Measurements from ENCODE around the gene SMOC1.

Gene SMOC1

GRCh38 chr14:69983317-69983716, 104.1 kb downstream of the SMOC1 start:
- DNase-seq: no peak

- no peak for DNase-seq
Observed at GRCh38 chr14:69985463-69985862, 106.2 kb downstream of the SMOC1 start.

DNA sequence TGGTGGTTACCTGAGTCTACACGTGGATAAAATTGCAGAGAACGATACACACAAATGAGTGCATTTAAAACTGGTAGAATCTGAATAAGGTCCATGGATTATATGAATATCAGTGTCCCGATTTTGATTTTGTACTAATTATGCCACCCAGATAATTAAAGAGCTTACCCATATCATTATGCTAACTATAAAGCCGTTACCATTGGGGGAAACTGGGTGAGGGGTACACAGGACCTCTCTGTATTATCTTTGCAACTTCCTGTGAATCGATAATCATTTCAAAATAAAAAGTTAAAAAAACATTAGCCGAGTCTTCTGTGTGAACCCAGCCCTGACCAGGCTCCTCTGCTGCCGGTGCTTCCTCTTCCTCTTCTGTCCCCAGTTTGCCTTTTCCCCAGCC, 107.1 kb downstream of the SMOC1 start:
- no peak for DNase-seq

DNA sequence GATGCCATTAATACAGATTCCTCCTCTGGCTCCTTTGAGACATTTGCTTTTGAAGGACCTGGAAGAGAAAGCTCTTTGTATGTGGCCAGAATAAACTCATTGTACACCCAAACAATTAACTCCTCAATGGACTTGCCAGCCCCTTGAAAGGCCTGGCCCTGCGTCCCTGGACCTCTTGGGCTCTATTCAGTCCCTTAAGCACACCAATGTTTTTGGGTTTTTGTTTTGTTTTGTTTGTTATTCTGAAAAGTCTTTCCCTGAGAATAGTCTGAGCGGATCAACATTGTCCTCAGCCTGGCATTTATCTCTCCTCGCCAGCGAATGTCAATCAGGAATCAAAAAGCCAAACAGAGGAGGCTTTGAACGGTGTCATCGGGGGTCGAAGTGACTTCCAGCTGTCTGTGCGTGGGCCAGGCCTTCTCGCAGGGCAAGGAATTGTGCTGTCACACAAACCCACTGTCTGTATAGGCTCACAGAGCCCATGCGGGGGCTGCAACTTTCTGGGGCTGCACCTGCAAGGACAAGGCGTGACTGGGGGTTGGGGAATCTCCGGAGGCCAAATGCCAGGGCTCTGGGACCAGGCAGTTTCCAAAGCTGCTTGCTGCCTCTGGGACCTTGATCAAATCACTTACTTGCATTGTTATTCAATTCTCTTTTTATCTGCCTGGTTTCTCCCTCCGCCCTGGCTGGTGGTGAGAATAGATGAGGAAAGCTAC, 108.3 kb downstream of the SMOC1 start:
- DNase-seq: no peak

DNA sequence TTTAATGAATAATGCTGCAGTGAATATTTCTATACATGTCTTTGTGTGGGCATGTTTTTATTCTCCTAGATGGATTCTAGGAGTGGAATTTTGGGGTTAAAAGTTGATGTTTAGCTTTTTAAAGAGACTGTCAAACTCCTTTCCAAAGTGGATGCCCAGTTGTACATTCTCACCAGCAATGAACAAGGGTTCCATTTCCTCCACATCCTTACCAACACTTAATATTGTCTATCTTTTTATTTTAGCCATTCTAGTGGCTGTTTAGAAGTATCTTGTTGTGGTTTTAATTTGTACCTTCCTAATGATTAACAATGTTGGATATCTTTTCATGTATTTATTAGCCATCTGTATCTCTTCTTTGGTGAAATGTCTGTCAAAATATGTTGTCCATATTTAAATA, 109.8 kb downstream of the SMOC1 start:
- DNase-seq: no peak

DNA sequence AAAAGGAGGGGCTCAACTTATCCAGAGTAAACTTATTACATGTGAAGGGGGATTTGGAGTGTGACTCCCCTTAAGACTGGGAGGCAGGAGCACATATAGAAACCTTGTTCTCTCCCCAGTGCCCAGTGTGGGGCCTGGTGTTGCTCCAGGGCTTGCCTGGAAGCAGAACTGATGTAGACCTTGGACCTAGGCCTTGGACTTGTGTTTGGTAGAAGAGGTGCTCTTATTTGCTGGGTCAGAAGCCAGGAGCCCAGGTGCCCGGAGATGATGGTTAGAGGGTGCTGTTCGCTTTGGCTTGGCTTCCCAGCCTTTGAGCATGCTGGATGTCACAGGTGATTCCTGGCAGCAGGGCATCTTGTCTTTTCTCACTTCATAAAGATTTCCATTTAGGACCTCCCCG, 110.4 kb downstream of the SMOC1 start:
- DNase-seq: no peak

DNA sequence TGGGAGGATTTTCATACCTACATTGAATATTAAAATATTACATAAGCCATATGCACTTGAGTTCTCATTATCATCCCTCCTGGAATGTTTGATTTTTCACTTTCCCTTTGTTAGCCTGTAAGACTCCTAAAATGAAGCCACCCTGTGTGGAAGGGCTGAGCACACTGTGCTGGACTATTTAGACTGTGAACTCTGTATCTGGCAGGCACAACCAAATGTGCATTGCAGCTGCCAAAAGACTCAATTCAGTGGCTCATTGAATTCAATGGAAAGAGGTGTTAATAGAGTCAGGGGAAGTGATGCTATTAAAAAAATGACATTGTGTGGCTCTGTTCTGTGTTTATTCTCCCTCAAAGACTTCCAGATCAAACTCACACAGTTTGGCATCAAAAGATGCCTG, 111.1 kb downstream of the SMOC1 start:
- DNase-seq: no peak

DNA sequence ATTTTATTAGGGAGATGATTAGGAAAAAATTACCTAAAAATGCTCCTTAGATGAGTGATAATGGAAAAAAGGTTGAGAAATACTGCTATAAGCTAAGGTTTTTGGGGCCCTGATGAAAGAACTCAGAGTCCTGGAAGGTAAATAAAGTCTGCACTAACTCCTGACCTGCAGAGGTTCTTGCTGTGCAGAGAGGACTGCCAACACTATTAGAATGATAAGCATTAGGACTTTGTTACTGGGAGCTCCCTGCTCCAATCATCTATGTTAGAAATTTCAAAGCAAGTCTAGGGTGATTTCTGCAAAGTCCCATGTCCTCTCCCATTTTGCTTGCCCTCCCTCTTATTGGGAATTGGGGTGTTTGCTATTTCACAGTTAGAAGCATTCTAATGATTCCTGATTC, 112.2 kb downstream of the SMOC1 start:
- no peak for DNase-seq

DNA sequence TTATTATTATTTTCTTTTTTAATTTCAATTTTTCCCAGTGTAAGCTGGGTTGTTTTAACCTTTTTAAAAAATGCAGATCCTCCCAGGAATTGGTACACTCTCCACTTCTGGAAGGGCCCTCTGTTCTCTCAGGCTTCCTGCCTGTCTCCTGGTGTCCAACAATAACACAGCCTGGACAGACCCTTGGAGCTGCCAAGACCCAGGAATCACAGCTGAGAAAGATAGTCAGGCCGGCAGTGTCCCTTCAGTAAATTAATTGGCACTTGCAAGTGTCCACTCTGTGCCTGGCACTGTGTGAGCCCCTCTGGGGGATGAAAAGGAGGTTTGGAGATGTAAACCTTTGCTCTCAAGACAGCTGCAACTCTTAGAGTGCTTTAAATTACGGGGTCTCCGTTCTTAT, 113.3 kb downstream of the SMOC1 start:
- no peak for DNase-seq

DNA sequence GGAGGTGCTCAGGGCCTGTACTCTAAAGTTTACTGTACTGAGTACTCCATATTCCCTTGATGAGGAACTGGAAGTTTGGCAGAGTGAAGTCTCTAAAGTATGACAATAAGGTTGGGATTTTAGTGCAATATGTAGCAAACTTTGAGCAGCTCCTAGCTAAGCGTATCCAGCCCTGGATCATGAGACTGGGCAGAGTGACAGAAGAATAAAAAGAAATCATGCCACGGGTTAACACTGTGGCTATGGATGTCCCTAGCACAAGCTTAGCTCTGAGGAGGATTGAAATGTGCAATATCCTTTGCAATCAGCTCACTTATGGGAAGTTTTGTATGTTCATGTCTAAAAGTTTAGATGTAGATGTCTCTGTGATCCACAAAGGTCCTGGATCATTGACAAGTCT, 114.1 kb downstream of the SMOC1 start:
- no peak for DNase-seq

- no peak for DNase-seq
Observed at GRCh38 chr14:69994002-69994401, 114.8 kb downstream of the SMOC1 start.

DNA sequence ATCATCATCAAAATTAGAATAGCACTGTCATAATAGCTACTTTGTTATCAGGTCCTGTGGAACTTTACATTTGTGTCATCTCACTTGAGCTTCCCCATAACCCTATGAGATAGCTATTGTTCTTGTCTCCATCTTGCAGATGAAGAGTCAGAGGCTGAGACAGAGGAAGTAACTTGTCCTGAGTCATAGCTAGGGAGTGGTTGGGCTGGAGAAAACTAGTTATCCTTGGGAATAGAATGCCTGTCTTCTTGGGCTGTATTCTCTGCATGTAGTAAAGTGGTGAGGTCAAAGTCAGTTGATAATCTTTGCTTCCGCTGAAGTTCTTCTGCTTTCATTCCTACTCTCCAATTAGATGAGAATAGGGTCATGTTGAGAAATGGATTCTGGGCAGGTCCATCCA, 117.0 kb downstream of the SMOC1 start:
- DNase-seq: no peak

DNA sequence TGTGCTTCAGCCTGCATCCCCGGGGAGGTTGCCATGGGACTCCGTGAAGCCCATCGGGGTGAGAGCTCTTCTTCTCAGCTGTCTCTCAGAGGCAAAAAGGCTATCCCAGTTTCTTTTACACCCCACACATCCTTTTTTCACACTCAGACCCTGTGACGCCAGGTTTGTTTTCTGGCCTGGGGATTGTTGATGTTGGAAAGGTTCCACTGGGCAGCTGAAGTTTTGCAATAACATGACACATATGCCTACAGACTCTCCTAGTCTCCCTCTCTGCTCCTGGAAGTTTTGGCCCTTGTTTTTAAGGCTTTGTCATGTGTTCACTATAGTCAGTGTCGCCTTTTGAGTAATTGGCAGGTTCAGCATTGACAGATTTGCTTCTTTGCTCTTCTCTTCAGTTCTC, 118.6 kb downstream of the SMOC1 start:
- DNase-seq: no peak

DNA sequence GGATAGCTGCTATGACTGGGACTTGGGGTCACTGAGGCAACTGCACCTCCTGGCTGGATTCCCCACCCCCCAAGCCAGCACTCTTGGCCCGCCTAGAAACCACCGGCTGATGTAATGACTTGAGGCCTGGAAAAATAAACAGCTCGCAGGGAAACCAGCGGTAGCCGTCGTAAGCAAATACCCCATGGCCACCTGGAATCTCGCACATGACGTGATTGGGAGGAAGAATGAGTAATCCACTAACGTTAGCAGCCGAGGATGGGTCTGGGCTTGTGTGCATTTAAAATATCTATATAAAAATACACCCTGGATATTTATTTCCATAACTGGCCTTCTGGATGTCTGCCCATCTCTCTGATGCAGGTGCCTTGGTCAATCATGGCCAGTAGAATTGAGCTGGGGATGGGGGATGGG, 120.1 kb downstream of the SMOC1 start:
- DNase-seq: no peak

GRCh38 chr14:70000601-70001000, 121.4 kb downstream of the SMOC1 start:
- no peak for DNase-seq

GRCh38 chr14:70002589-70003346, 123.6 kb downstream of the SMOC1 start:
- no peak for DNase-seq

DNA sequence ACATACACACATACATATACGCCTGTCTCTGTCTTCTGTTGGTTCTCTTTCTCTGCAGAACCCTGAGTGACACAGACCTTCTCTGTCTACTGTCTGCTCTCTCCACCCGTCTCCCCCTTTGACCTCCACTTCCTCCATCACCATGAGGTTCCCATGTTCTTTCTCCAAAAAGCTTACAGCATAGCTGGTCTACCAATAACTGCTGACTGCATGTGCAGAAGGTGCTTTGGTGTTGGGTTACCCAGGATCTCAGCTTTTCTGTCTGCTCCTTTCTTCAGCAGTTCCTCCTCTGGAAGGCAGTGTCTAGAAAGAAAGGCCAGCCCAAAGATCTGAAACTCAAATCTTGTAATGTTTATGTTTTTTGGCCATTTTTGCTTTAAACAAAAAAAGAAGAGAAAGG, 125.6 kb downstream of the SMOC1 start:
- DNase-seq: no peak

- peak in 1 of 2 experiments; percentile 29 for DNase-seq
Observed at GRCh38 chr14:70005281-70005805, 126.1 kb downstream of the SMOC1 start.

DNA sequence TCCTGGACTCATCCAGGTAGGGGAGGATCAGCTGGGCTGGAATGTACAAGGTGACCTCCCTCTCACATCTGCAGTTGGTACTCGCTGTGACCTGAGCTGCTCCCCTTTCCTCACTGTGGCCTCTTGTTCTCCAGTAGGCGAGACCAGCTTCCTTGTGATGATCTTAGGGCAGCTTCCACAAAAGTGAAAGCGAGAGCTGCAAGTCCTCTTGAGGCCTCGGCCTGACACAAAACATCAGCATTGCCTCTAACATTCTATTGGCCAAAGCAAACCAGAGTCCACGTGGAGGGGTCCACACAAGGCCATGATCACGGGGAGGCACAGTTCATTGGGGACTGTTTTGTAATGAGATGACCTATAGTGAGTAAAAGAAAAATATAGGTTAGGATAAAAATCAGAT, 127.5 kb downstream of the SMOC1 start:
- DNase-seq: no peak

- DNase-seq: no peak
Observed at GRCh38 chr14:70008284-70009262, 129.4 kb downstream of the SMOC1 start.

DNA sequence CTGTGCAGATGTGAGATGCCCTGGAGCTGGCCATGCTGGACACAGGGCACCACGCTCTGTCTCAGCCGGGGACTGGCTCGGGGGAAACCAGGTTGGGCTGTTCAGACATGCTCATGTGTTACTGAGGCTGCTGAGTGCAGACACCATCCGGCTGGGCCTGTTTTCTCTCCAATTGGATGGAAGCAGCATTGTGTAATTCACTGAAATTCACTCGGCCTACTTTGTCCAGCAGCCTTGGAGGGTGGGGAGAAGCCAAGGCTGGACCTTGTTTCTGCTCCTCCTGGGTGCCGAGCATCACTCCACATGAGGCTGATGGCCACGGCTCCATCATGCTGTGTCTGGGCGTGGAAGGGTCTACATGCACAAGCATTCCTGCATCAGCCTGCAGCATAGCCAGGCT, 130.7 kb downstream of the SMOC1 start:
- DNase-seq: no peak

GRCh38 chr14:70011098-70011497, 131.9 kb downstream of the SMOC1 start:
- DNase-seq: peak; percentile 19 to 54

GRCh38 chr14:70011708-70012107, 132.5 kb downstream of the SMOC1 start:
- no peak for DNase-seq

All from NCI-H524 (cell line).